Esophagus muscularis mucosa (tissue), 4 donors: Measurements from ENCODE around the gene OR52B6.

Source experiments
- EP300 ChIP-seq: sonication (generic); formaldehyde crosslinking; IDR thresholded peaks from one replicate; pipeline ENCODE4 v1.6.1; 2017; ENCODE audit warnings: antibody characterized with exemption
- POLR2A ChIP-seq: fragments of 450-650 bp; IDR thresholded peaks from one replicate; pipeline ENCODE4 v1.6.1; 2017; ENCODE audit warnings: antibody characterized with exemption, moderate library complexity, mild to moderate bottlenecking, low read depth
- TF ChIP-seq, protein P1 (sequence below), 3 experiments: fragments of 200-600 bp in 2 of 3; fragments of 450-650 bp in 1 of 3; sonication (generic) in 2 of 3; IDR thresholded peaks; one replicate each; pipeline ENCODE4 v1.5.1; 2017 to 2019; ENCODE audit warnings: antibody characterized with exemption in 3 of 3, mild to moderate bottlenecking in 2 of 3, moderate library complexity in 1 of 3

DNA sequence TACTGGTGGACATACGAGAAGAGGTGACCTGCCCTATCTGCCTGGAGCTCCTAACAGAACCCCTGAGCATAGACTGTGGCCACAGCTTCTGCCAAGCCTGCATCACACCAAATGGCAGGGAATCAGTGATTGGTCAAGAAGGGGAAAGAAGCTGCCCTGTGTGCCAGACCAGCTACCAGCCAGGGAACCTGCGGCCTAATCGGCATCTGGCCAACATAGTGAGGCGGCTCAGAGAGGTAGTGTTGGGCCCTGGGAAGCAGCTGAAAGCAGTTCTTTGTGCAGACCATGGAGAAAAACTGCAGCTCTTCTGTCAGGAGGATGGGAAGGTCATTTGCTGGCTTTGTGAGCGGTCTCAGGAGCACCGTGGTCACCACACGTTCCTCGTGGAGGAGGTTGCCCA, 22.6 kb downstream of the OR52B6 start:
- TF ChIP-seq, protein P1, sequence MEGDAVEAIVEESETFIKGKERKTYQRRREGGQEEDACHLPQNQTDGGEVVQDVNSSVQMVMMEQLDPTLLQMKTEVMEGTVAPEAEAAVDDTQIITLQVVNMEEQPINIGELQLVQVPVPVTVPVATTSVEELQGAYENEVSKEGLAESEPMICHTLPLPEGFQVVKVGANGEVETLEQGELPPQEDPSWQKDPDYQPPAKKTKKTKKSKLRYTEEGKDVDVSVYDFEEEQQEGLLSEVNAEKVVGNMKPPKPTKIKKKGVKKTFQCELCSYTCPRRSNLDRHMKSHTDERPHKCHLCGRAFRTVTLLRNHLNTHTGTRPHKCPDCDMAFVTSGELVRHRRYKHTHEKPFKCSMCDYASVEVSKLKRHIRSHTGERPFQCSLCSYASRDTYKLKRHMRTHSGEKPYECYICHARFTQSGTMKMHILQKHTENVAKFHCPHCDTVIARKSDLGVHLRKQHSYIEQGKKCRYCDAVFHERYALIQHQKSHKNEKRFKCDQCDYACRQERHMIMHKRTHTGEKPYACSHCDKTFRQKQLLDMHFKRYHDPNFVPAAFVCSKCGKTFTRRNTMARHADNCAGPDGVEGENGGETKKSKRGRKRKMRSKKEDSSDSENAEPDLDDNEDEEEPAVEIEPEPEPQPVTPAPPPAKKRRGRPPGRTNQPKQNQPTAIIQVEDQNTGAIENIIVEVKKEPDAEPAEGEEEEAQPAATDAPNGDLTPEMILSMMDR (IDR thresholded peaks at IDR 0.05): no peak
- TF ChIP-seq EP300 (no peak), POLR2A (no peak)
